Prostate gland (tissue), 2 donors: Measurements from ENCODE around the gene MYL10. TPM values are rescaled to one million over a fixed set of nuclear protein-coding genes. Genes with fewer than 3 reads are reported as not detected.

Experiments
- DNase-seq: peaks from one replicate; pipeline ENCODE4 v3.0.0-alpha.2; 2019; ENCODE audit warnings: low spot score
- H3K27ac ChIP-seq, 2 donors: fragments of 200-600 bp; sonication (generic); 2 replicates each; pipeline ENCODE4 v1.5.1; 2017 to 2019
- H3K27me3 ChIP-seq: fragments of 200-600 bp; sonication (generic); replicated peaks from 2 replicates; pipeline ENCODE4 v1.5.1; 2019; ENCODE audit not compliant: insufficient read depth
- H3K36me3 ChIP-seq, 2 donors: fragments of 200-600 bp; sonication (generic); 1 replicate in 1 of 2; 2 replicates in 1 of 2; pipeline versions ENCODE4 v1.5.1 to v1.8.1; 2017 to 2019
- H3K4me1 ChIP-seq: fragments of 200-600 bp; sonication (generic); replicated peaks from 2 replicates; pipeline ENCODE4 v1.5.1; 2019
- H3K4me3 ChIP-seq, 2 donors: fragments of 200-600 bp; sonication (generic); 2 replicates each; pipeline ENCODE4 v1.5.1; 2017 to 2019
- H3K9me3 ChIP-seq: fragments of 200-600 bp; sonication (generic); 2 replicates; pipeline ENCODE4 v1.5.1; 2017
- CTCF ChIP-seq, 4 experiments: fragments of 200-600 bp in 2 of 4; fragments of 450-650 bp in 2 of 4; sonication (generic) in 2 of 4; IDR thresholded peaks; 1 replicate in 3 of 4; 2 replicates in 1 of 4; pipeline ENCODE4 v1.5.1; 2016 to 2019; ENCODE audit warnings: antibody characterized with exemption in 4 of 4, mild to moderate bottlenecking in 2 of 4, moderate library complexity in 2 of 4
- POLR2A ChIP-seq: fragments of 450-650 bp; IDR thresholded peaks from one replicate; pipeline ENCODE4 v1.6.1; 2016; ENCODE audit warnings: antibody characterized with exemption, mild to moderate bottlenecking
- POLR2AphosphoS5 ChIP-seq: sonication (generic); formaldehyde crosslinking; IDR thresholded peaks from one replicate; pipeline ENCODE4 v1.6.1; 2017; ENCODE audit warnings: antibody characterized with exemption
- WGBS: methylation state at CpG from one replicate; pipeline ENCODE4 v1.1.5; 2018; 5-methylcytosine and 5-hydroxymethylcytosine counted together
- intact Hi-C: fragments of 100-400 bp; cut with DNase I; formaldehyde crosslinking; loops from one replicate; pipeline ENCODE4 v1.14.2; 2022
- total RNA-seq, 2 donors: library from RNA; depleted of rRNA; stranded (reverse); fragments of >200 nt; gene quantifications; one replicate each; pipeline ENCODE4 v1.1.0, GENCODE V29; 2016

The MYL10 gene
- total RNA-seq, 2 donors from 2014 or later = not detected

- no peak for TF ChIP-seq CTCF (IDR thresholded peaks at IDR 0.05)
- TF ChIP-seq POLR2AphosphoS5 = no peak
- no peak for TF ChIP-seq POLR2A
- H3K27me3 ChIP-seq = peaks cover 4% of the 10 kb centered on the region
- no peaks in the 10 kb centered on the region for H3K9me3 ChIP-seq
- H3K4me3 ChIP-seq = no peak overlapping the region
- no peaks in the 10 kb centered on the region for H3K36me3 ChIP-seq
- H3K27ac ChIP-seq = no peak overlapping the region
- H3K4me1 ChIP-seq = no peaks in the 10 kb centered on the region
- DNase-seq = no peak
- WGBS = 93% methylated on average over 3 of the region's 3 CpGs
- intact Hi-C loops = no loop called here
These were observed 52.1 kb downstream of the MYL10 start for GRCh38 chr7:101576998-101577397.

GRCh38 chr7:101575721-101576120 is 53.4 kb downstream of the MYL10 start:
- no peak overlapping the region for H3K27ac ChIP-seq

DNA sequence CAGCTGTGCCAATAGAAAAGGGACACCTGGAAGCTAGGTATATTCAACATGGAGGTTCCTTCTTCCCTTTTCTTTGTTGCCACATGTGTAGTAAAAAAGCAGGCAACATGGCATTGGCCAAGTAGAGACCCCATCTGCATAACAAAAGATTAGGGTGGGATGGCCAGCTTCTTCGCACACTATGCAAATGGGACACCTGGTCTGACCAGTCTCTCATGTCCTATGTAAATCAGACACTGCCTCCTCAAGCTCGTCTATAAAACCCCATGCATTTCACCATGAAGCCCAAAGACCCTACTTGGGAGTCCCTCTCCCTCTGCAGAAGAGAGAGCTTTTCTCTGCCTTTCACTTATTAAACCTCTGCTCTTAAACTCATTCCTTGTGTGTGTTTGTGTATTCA is 53.9 kb downstream of the MYL10 start:
- H3K27me3 ChIP-seq = no peaks in the 10 kb centered on the region
- WGBS = 30% methylated on average over 2 of the region's 2 CpGs
- intact Hi-C loops = no loop called here
- H3K36me3 ChIP-seq = no peaks in the 10 kb centered on the region
- H3K4me1 ChIP-seq = no peaks in the 10 kb centered on the region
- H3K4me3 ChIP-seq = no peak overlapping the region
- TF ChIP-seq POLR2A = no peak
- TF ChIP-seq CTCF (IDR thresholded peaks at IDR 0.05) = no peak
- H3K27ac ChIP-seq = no peak overlapping the region
- DNase-seq = no peak
- H3K9me3 ChIP-seq = no peaks in the 10 kb centered on the region

More at GRCh38 chr7:101575721-101576120, 53.4 kb downstream of the MYL10 start:
- Histone ChIP-seq H3K4me3 (no peak overlapping the region), H3K9me3 (no peaks in the 10 kb centered on the region), H3K36me3 (no peaks in the 10 kb centered on the region), H3K27me3 (peaks cover 4% of the 10 kb centered on the region), H3K4me1 (no peaks in the 10 kb centered on the region)
- intact Hi-C loops = no loop called here
- TF ChIP-seq POLR2AphosphoS5 (no peak), CTCF (IDR thresholded peaks at IDR 0.05) (no peak), POLR2A (no peak)
- no peak for DNase-seq

DNA sequence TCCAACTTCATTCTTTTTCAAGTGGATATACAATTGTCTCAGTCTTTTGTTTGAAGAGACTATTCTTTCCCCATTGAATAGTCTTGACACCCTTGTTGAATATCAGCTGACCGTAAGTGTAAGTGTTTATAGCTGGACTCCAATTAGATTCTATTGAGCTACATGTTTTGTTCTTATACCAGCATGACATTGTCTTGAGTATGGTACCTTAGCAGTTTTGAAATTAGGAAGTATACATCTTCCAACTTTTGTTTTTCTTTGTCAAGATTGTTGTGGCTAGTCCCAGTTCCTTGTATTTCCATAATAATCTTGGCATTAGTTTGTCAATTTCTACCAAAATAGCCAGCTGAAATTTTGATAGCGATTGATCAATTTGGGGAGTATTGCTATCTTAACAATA is 56.9 kb downstream of the MYL10 start:
- Histone ChIP-seq H3K27me3 (no peaks in the 10 kb centered on the region), H3K36me3 (no peaks in the 10 kb centered on the region), H3K4me1 (no peaks in the 10 kb centered on the region), H3K4me3 (no peak overlapping the region), H3K9me3 (no peaks in the 10 kb centered on the region), H3K27ac (no peak overlapping the region)
- intact Hi-C loops = no loop called here
- TF ChIP-seq POLR2AphosphoS5 (no peak), POLR2A (no peak), CTCF (IDR thresholded peaks at IDR 0.05) (no peak)
- 97% methylated on average over 2 of the region's 2 CpGs for WGBS
- DNase-seq = no peak

- no peak for DNase-seq
These were observed 61.9 kb downstream of the MYL10 start for GRCh38 chr7:101567230-101567629.

More at GRCh38 chr7:101567230-101567629, 61.9 kb downstream of the MYL10 start:
- H3K4me1 ChIP-seq = no peaks in the 10 kb centered on the region
- no peak for TF ChIP-seq POLR2A
- no peaks in the 10 kb centered on the region for H3K9me3 ChIP-seq
- 80% methylated on average over 7 of the region's 7 CpGs for WGBS
- intact Hi-C loops = no loop called here
- no peak overlapping the region for H3K4me3 ChIP-seq
- no peaks in the 10 kb centered on the region for H3K27me3 ChIP-seq
- H3K36me3 ChIP-seq = no peaks in the 10 kb centered on the region
- no peak overlapping the region for H3K27ac ChIP-seq
